Right cardiac atrium (tissue), 5 donors: ENCODE data around the gene NCR3LG1. TPM values are rescaled to one million over a fixed set of nuclear protein-coding genes. Genes with fewer than 3 reads are reported as not detected.

ENCODE experiments used
- ATAC-seq, 2 donors: fragments of 200-7000 bp; cut with Tn5 transposase; one replicate each; pipeline versions ENCODE4 v1.8.0 to v1.9.1; 2020; ENCODE audit warnings: moderate library complexity in 2 of 2, mild to moderate bottlenecking in 1 of 2
- DNase-seq, 3 donors: peaks; one replicate each; pipeline ENCODE4 v3.0.0-alpha.2; 2020
- H3K27ac ChIP-seq: one replicate; pipeline ENCODE4 v1.5.1; 2013; ENCODE audit warnings: mild to moderate bottlenecking, low read length, control low read depth, moderate library complexity
- H3K27me3 ChIP-seq: one replicate; pipeline ENCODE4 v1.6.1; 2013; ENCODE audit not compliant: control insufficient read depth, insufficient read depth
- H3K4me1 ChIP-seq: one replicate; pipeline ENCODE4 v1.6.1; 2013; ENCODE audit warnings: low read length; ENCODE audit not compliant: control insufficient read depth, insufficient read depth
- H3K4me3 ChIP-seq: one replicate; pipeline ENCODE4 v1.5.1; 2013; ENCODE audit warnings: low read length, control low read depth
- H3K9me3 ChIP-seq: one replicate; pipeline ENCODE4 v1.6.1; 2013; ENCODE audit warnings: low read length; ENCODE audit not compliant: control insufficient read depth
- WGBS: extraction: QIAGEN DNeasy Blood & Tissue Kit; methylation state at CpG from one replicate; pipeline ENCODE4 v1.1.7; 2013; 5-methylcytosine and 5-hydroxymethylcytosine counted together
- intact Hi-C, 4 donors: fragments of 100-400 bp; cut with DNase I; formaldehyde crosslinking; loops; one replicate each; pipeline versions ENCODE4 v1.11.0 to v1.14.0; 2022 to 2023
- polyA plus RNA-seq: library from polyadenylated mRNA; stranded (reverse); fragments of 200-250 nt; gene quantifications from one replicate; pipeline ENCODE4 v1.2.3, GENCODE V29; 2013
- total RNA-seq, 4 donors: library from RNA; stranded (reverse); fragmentation: NEBNext Ultra II Directional; extraction: Animal tissue kit (Norgen Biotek cat#: 25700); gene quantifications; one replicate each; pipeline ENCODE4 v1.2.1, GENCODE V29; 2021
- donor health status: healthy with polysubstance abuse.
- donor health status: DM: no; HTN: yes; CAD: no.
- donor health status: DM: no; HTN: no; CAD: no.
- donor health status: DM: no; HTN: yes; CAD: no; lungs with severe emphysema.
- donor health status: DM: yes; HTN: yes; CAD: no.

NCR3LG1 gene
- total and polyA plus RNA-seq, 5 donors: 0.75 to 3.3 (median 2.9) TPM

DNA sequence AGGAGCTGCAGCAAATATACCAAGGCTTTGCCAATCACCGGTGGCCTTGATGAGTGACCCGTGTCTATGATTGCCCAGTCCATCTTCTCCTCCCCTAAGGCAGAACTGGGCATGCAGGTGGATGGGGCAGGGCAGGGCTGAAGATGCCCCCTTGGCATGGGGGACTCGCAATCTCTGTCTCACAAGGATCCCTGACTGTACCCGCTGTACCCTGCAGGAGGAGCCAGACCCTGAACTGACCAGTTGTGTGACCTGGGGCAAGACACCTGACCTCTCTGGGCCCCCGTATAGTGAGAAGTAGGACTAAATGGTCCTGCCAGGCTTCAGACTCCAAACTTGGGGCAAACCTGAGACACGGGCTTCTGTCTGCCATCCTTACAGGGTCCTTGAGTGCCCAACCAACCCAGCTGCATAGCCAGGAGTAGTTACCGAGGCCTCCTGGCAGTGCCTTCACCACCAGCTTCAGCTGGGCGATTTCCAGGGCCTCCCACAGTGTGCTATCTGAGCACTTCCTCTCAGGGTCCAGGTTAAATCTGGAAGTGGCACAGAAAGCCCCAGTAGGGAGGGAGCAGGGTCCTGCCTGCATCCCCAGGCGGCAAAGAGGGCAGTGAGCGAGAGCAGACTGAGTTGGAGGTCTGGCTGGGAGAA, 43.3 kb downstream of the NCR3LG1 start:
- no peaks in the 10 kb centered on the region for H3K27me3 ChIP-seq
- WGBS: 86% methylated on average over 10 of the region's 10 CpGs
- no peaks in the 10 kb centered on the region for H3K4me1 ChIP-seq

DNA sequence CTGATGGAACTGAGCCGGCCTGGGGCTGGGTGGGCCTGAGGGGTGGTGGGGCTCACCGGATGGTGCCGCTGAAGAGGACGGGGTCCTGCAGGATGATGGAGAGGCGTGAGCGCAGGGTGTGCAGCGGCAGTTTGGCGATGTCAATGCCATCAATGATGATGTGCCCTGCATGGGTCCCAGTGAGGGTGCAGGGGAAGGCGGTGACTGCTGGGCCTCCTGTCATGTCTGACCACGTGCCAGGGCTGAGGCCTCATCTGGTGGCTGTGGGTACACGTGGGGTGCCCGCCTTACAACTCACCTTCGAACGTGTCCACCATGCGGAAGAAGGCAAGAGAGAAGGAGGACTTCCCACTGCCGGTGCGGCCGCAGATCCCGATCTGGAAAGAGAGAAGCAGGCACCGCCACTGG, 44.0 kb downstream of the NCR3LG1 start:
- Histone ChIP-seq H3K9me3 (no peaks in the 10 kb centered on the region), H3K27ac (no peak overlapping the region), H3K27me3 (no peaks in the 10 kb centered on the region), H3K4me3 (no peak overlapping the region), H3K4me1 (no peaks in the 10 kb centered on the region)
- DNase-seq: no peak
- 94% methylated on average over 20 of the region's 20 CpGs for WGBS
- intact Hi-C loops: no loop called here
- ATAC-seq: no peak

More for the DNA sequence above, 43.3 kb downstream of the NCR3LG1 start:
- intact Hi-C loops: loop anchor here in 1 of 4 donors (5.0 kb wide), 1 partner anchor 97 kb away; no protein-coding TSS in a partner anchor
- no peak overlapping the region for H3K27ac ChIP-seq
- no peak overlapping the region for H3K4me3 ChIP-seq
- DNase-seq (no peak), ATAC-seq (no peak)
- no peaks in the 10 kb centered on the region for H3K9me3 ChIP-seq

DNA sequence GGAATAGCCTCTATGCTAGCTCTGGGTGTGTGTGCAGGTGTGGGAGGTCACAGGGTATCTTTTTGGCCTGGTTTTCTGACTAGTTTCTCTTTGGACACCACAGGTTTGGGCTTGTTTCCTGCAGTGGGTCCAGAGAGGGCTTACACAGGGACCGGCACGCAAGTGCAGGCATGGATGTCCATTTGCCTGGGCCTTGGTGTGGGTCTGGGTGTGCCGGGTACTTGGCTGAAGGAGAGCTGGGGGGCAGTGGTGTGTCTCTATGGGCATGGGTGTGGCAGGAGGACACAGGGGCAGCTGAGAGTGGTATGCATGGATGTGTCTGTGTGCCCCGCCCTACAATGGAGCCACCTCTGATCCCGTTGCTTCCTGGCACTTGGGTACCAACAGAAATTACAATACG, 44.4 kb downstream of the NCR3LG1 start:
- H3K27ac ChIP-seq: no peak overlapping the region
- H3K4me3 ChIP-seq: no peak overlapping the region
- ATAC-seq (no peak), DNase-seq (no peak)
- no peaks in the 10 kb centered on the region for H3K4me1 ChIP-seq
- no peaks in the 10 kb centered on the region for H3K27me3 ChIP-seq
- no peaks in the 10 kb centered on the region for H3K9me3 ChIP-seq
- WGBS: 90% methylated on average over 6 of the region's 6 CpGs
- intact Hi-C loops: no loop called here

DNA sequence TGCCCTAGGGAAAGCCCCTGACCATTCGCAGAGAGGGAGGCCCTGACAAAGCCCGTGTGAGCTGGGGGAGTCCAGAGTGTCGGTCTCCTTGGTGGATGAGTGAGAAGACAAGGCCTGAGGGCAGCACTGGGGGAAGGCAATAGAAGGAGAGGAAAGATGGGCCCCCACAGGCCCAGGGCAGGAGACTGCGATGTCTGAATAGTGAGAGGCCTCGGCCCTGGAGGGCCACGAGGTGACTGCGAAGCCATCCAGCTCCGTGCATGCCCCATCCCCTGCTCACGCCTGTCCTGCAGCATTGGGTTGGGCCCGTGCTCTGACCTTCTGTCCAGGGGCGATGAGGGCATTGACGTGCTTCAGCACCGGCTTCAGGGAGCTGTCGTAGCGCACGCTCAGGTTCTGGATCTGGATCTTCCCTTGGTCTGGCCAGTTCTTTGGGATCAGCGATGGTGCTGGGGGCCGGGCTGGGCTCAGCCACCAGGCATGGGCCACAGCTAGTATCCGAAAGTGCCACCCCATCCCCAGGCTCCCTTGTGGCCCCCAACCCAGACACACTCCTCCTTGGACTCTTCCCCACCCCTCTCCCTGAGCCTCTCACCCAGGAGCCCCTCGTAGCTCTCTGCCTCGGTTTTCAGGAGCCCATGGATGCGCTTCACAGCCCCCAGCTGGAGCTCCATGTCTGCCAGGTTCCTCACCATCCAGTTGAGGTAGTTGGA, 45.2 kb downstream of the NCR3LG1 start:
- no peak overlapping the region for H3K4me3 ChIP-seq
- no peaks in the 10 kb centered on the region for H3K9me3 ChIP-seq
- intact Hi-C loops: no loop called here
- H3K4me1 ChIP-seq: no peaks in the 10 kb centered on the region
- ATAC-seq (no peak), DNase-seq (no peak)
- H3K27me3 ChIP-seq: no peaks in the 10 kb centered on the region
- WGBS: 93% methylated on average over 22 of the region's 22 CpGs
- no peak overlapping the region for H3K27ac ChIP-seq

DNA sequence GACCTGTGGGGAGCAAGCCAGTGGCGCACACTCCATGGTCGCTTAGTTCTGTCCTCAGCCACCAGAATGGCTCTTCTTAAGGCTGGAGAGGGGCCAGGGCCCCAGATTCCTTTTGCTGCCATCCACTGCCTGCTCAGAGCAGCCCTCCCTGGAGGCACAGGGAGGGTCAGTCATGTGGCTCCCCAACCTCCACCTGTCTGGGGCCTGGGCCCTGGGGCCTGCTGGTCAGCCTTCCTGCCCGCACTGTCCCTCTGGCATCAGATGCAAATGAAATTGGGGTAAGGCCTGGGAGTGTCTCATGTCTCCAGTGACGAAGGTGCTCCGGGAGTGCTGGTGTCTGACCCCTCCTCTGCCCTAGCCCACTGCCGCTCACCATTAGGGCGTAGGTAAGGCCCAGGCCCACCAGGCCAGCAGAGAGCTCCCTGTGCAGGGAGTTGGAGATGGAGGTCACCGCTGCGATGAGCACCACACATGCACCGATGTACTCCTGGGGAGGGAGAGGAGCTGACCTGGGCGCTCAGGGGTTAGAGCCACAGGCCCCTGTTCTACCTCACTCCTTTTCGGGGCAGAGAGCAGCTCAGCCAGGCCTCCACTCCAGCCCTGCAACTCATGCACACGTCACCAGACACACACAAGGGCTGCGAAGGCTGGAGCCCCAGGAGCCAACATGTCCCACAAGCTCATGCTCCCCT, 45.9 kb downstream of the NCR3LG1 start:
- WGBS: 92% methylated on average over 14 of the region's 14 CpGs
- H3K9me3 ChIP-seq: no peaks in the 10 kb centered on the region
- ATAC-seq: no peak
- intact Hi-C loops: no loop called here
- no peak overlapping the region for H3K27ac ChIP-seq
- no peaks in the 10 kb centered on the region for H3K4me1 ChIP-seq
- no peak for DNase-seq
- no peak overlapping the region for H3K4me3 ChIP-seq
- H3K27me3 ChIP-seq: no peaks in the 10 kb centered on the region

DNA sequence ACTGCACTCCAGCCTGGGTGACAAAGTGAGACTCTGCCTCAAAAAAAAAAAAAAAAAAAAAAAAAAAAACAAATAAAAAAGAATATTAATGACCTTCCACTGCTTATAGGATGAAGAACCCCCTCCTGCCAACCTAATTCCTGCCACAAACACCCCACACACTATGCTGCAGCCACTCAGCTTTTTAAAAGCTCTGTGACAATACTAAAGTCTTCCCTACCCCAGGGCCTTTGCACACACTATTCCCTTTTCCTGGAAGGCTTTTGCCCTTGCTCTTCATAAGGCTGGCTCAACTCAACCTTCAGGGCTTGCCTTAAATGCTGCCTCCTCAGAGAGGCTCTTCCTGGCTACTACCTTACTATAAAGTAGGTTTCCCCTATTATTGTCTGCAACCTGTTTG, 47.6 kb downstream of the NCR3LG1 start:
- no peaks in the 10 kb centered on the region for H3K4me1 ChIP-seq
- no peaks in the 10 kb centered on the region for H3K9me3 ChIP-seq
- DNase-seq (no peak), ATAC-seq (no peak)
- intact Hi-C loops: no loop called here
- no peak overlapping the region for H3K4me3 ChIP-seq
- no peaks in the 10 kb centered on the region for H3K27me3 ChIP-seq
- no peak overlapping the region for H3K27ac ChIP-seq

DNA sequence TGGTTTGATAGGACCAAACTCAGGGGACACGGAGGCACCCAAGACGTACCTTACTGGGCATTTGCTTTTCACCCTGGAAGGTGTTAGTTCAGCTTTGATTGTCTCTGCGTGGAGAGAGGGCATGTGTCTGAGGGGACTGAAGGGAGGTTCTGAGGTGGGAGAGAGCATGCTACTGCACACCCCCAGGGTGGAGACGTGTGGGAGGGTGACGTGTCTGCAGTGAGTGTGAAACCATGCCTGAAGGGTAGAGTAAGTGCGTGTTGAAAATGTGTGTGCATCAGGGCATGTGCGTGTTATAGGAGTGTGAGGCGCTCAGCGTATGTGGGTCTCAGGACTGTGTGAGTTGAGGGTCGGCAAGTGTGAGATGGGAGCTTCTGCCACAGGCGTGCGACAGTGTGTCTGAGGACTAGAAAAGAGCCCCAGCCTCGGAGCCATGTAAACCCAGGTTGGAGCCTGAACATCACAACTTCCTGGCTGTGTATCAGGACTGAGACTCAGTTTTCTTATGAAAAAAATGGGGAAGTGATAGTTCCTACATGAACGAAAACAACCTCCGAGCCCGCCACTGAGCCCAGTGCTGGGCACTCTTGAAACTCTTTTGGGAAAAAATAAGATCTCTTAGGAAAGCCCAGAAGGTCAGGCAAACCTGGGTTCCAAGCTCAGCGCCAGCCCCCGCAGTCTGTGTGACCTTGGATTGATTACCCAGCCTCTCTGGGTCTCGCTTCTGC, 48.6 kb downstream of the NCR3LG1 start:
- 88% methylated on average over 19 of the region's 19 CpGs for WGBS
- ATAC-seq (no peak), DNase-seq (no peak)
- no peaks in the 10 kb centered on the region for H3K9me3 ChIP-seq
- no peaks in the 10 kb centered on the region for H3K27me3 ChIP-seq
- no peak overlapping the region for H3K27ac ChIP-seq
- no peaks in the 10 kb centered on the region for H3K4me1 ChIP-seq
- no peak overlapping the region for H3K4me3 ChIP-seq
- intact Hi-C loops: no loop called here

DNA sequence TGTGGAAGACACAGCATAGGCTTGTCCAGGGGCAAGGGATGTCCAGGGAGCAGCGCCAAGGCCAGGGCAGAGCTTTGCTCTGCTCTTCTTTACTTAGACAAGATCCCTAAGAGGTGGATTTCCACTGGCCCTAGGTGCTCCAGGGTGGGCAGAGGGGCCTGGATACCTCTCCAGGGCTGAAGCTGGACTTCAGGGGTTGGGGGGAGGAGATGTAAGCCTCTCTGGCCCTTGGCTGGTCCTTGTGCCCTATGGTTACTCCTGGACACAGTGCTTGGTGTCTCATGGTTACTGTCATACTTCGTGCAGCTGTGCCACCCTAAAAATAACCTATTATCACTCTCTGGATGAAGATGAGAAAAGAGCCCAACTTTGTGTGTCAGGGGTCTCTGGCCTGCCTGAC, 49.7 kb downstream of the NCR3LG1 start:
- ATAC-seq: peak in 1 of 2 donors; percentile 25
- intact Hi-C loops: no loop called here
- WGBS: 79% methylated on average over 2 of the region's 2 CpGs

DNA sequence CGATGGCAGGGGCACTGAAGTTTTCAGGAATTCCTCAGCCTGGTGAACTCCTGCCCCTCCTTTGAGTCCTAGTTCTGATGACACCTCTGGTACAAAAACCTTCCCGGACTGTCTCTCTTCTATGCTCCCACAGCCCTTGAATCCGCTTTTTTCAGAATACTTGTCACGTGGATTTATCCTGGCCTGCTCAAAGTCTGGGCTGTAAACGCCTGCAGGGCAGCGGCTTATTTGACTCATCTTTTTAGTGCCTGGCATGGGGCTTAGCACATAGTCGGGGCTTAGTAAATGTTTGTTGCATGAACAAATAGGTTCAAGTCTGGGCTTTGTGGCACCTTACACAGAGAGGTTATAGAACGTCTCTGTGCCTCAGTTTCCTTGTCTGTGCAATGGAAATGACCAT, 50.2 kb downstream of the NCR3LG1 start:
- no peaks in the 10 kb centered on the region for H3K9me3 ChIP-seq
- intact Hi-C loops: no loop called here
- ATAC-seq (no peak), DNase-seq (no peak)
- no peak overlapping the region for H3K4me3 ChIP-seq
- peaks cover 7% of the 10 kb centered on the region for H3K4me1 ChIP-seq
- WGBS: 87% methylated on average over 8 of the region's 8 CpGs
- no peak overlapping the region for H3K27ac ChIP-seq
- no peaks in the 10 kb centered on the region for H3K27me3 ChIP-seq

More for the DNA sequence above, 49.7 kb downstream of the NCR3LG1 start:
- no peak overlapping the region for H3K4me3 ChIP-seq
- no peaks in the 10 kb centered on the region for H3K9me3 ChIP-seq
- DNase-seq: no peak
- no peaks in the 10 kb centered on the region for H3K27me3 ChIP-seq
- H3K27ac ChIP-seq: no peak overlapping the region
- peaks cover 3% of the 10 kb centered on the region for H3K4me1 ChIP-seq

DNA sequence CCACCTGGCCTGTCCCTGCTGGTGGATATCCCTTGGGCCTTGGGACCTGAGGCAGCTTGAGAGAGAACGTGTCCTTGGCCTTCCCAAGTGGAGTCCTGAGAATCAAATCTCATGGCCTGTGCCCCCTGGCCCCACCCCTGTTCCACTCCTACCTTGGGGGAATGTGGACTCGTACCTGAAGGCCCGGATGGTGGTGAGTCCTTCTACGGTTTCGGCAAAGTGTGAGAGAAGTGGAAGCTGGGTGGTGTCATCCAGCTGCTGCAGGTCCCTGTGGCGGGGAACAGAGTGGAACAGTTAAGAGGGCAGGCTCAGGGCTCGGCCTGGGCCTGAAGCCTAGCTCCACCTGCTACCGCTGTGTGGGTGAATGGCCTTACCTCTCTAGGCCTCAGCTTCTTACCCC, 50.9 kb downstream of the NCR3LG1 start:
- H3K27ac ChIP-seq: no peak overlapping the region
- DNase-seq (no peak), ATAC-seq (no peak)
- 94% methylated on average over 8 of the region's 8 CpGs for WGBS
- no peaks in the 10 kb centered on the region for H3K27me3 ChIP-seq
- intact Hi-C loops: no loop called here
- H3K4me1 ChIP-seq: peaks cover 8% of the 10 kb centered on the region
- no peaks in the 10 kb centered on the region for H3K9me3 ChIP-seq
- no peak overlapping the region for H3K4me3 ChIP-seq
